HepG2 (cell line): ENCODE measurements around the gene PDZD4.

Experiments used
- CBX5 ChIP-seq: sonication (generic); formaldehyde crosslinking; IDR thresholded peaks from 2 replicates; pipeline ENCODE4 v1.4.0; 2020; ENCODE audit warnings: missing genetic modification reagents, borderline replicate concordance
- CTCF ChIP-seq: sonication (generic); formaldehyde crosslinking; IDR thresholded peaks from 2 replicates; pipeline ENCODE4 v1.5.0; 2020; ENCODE audit warnings: mild to moderate bottlenecking, missing genetic modification reagents, moderate library complexity
- GABPB1 ChIP-seq: IDR thresholded peaks from 2 replicates; pipeline ENCODE4 v1.6.1; 2016; ENCODE audit warnings: mild to moderate bottlenecking, missing genetic modification reagents, moderate library complexity, missing compliant biosample characterization
- POLR2A ChIP-seq, 2 experiments: IDR thresholded peaks; 2 replicates each; pipeline ENCODE4 v1.6.1; 2011; ENCODE audit warnings: low read depth in 2 of 2, low read length in 2 of 2, mild to moderate bottlenecking in 1 of 2, moderate library complexity in 1 of 2; ENCODE audit not compliant: insufficient read depth in 1 of 2
- SIN3A ChIP-seq: IDR thresholded peaks from 2 replicates; pipeline ENCODE4 v1.6.1; 2011; ENCODE audit warnings: low read depth, mild to moderate bottlenecking, control low read depth, low read length, borderline replicate concordance
- ZNF282 ChIP-seq: fragments of 450-650 bp; IDR thresholded peaks from 2 replicates; pipeline ENCODE4 v1.6.1; 2018; ENCODE audit not compliant: partially characterized antibody

- TF ChIP-seq CTCF (CRISPR knock-in tag), result no peak
- no peak for TF ChIP-seq GABPB1
- TF ChIP-seq ZNF282, result no peak
- no peak for TF ChIP-seq CBX5 (CRISPR knock-in tag)
- no peak for TF ChIP-seq POLR2A (IDR thresholded peaks at IDR 0.05; ENCODE audit: insufficient read depth in 1 of 2, low read depth in 2 of 2, low read length in 2 of 2)
- TF ChIP-seq SIN3A, result no peak
Observed at GRCh38 chrX:153804621-153805020, 25.7 kb downstream of the PDZD4 start.
